Endometrial microvascular endothelial cells (primary cell): ENCODE results near the gene RAPGEFL1. TPM values are rescaled to one million over a fixed set of nuclear protein-coding genes. Genes with fewer than 3 reads are reported as not detected.
"Not testable (repeated sequence)": the region's sequence is repeated elsewhere in the genome, so short reads cannot be mapped to it uniquely, and the experiment has no call there.

Experiments used
- in situ Hi-C: cut with HindIII; loops from 2 replicates; pipeline ENCODE4 v1.10.0; 2017; ENCODE audit warnings: low sequenced_read_pairs, low pct_unique_long_range_greater_than_20kb; ENCODE audit errors: inconsistent ontology term
- total RNA-seq: library from RNA; depleted of rRNA; stranded (reverse); fragments of >200 nt; gene quantifications from one replicate; pipeline ENCODE4 v1.2.3, GENCODE V29; 2015; ENCODE audit errors: inconsistent ontology term

RAPGEFL1 gene, protein sequence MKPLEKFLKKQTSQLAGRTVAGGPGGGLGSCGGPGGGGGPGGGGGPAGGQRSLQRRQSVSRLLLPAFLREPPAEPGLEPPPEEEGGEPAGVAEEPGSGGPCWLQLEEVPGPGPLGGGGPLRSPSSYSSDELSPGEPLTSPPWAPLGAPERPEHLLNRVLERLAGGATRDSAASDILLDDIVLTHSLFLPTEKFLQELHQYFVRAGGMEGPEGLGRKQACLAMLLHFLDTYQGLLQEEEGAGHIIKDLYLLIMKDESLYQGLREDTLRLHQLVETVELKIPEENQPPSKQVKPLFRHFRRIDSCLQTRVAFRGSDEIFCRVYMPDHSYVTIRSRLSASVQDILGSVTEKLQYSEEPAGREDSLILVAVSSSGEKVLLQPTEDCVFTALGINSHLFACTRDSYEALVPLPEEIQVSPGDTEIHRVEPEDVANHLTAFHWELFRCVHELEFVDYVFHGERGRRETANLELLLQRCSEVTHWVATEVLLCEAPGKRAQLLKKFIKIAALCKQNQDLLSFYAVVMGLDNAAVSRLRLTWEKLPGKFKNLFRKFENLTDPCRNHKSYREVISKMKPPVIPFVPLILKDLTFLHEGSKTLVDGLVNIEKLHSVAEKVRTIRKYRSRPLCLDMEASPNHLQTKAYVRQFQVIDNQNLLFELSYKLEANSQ
- 2.6 TPM for total RNA-seq

DNA sequence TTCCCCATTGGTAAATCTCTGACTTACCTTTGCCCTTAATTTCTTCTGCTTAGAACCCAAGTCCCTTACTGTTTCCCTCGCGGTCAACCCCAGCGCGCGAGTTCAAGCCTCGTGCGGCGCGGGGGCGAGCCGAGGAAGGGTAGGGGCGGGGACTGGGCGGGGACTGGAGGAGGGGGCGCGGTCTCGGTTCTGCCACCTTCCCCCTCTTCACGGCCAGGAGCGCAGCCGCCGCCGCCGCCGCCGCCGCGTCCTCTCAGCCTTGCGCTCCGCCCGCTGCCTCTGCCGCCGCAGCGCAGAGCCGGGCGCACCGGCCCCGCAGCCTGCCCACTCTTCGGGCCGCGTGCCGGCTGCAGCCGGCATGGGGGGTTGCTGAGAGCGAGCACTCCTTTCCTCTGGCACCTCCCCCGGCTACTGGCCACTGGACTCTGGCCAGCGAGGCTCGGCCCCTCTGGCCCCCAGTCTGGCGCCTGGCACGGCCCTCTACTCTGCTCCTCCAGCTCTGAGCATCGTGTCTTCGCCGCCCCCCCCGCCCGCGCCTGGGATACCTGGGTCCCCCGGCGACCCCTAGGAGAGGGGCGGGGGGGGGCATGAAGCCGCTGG is at the start of gene RAPGEFL1:
TSS of gene RAPGEFL1 (plus strand) at position 196 of the 600 bp plus-strand sequence. CDS start at position 588, 392 bp downstream.
- in situ Hi-C loops, result no loop called here

DNA sequence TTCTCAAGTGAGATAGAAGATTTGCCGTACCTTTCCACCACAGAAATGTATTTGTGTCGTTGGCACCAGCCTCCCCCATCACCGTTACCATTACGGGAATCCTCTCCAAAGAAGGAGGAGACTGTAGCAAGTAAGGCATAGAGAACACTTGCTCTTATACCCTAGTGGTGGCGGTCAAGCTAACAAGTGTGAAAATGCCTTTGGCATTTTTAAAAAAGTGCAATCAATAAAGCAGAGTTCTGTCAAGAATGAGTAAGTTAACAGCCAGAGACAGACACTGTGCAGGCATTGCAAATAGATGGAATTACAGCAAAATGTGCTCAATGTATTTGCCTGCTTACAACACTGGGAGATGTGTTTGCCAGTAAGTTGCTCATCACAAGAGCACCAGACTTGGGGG is 47.8 kb upstream of the RAPGEFL1 start:
- in situ Hi-C loops, result no loop called here

- in situ Hi-C loops, result no loop called here
Observed at GRCh38 chr17:40130352-40131042, 46.8 kb upstream of the RAPGEFL1 start.

- in situ Hi-C loops, result no loop called here
Observed at GRCh38 chr17:40134184-40134583, 43.1 kb upstream of the RAPGEFL1 start.

DNA sequence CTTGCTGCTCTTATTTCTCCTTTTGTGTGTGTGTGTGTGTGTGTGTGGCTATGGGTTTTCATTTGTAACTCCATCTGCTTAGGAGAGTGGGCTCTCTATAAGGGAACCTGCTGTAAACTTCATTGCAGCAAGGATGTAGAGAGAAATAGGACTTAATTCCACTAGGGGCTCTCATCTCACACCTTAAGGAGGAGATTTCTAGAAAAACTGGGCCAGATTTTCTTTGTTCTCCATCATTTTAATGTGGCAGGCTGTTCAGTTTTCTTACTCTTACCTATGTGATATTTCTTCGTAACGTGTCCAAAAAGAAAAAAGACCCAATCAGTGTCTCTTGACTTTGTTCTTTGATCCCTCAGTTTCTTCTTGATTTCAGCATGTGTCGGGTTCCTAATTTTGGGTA is 41.5 kb upstream of the RAPGEFL1 start:
- in situ Hi-C loops, result no loop called here

DNA sequence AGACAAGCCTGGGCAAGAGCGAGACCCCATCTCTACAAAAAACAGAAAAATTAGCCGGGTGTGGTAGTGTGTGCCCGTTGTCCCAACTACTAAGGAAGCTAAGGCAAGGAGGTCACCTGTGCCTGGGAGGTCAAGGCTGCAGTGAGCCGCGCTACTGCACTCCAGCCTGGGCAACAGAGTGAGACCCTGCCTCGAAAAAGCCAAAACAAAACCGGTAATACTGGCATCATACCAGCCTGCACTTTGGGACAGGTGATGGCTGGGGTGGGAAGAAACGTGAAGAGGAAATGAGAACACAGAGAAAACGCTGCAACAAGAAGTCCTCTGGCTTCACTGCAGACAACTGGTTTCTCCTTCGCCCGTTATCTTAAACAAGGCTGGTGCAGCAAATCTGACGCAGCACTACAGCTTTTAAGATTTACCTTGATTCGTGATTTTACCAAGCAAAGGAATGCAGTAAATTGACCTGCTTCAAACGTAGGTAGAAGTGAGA is 37.7 kb upstream of the RAPGEFL1 start:
- in situ Hi-C loops, result no loop called here

DNA sequence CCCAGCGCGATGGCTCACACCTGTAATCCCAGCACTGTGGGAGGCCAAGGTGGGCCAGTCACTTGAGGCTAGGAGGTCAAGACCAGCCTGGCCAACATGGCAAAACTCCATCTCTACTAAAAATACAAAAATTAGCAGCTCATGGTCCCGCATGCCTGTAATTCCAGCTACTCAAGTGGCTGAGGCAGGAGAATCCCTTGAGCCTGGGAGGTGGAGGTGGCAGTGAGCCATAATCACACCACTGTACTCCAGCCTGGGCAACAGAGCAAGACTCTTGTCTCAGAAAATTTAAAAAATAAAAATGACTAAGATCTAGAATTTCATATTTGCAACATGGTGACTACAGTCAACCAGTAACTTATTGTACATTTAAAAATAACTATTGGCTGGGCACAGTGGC is 34.1 kb upstream of the RAPGEFL1 start:
- in situ Hi-C loops, result not testable (repeated sequence)

DNA sequence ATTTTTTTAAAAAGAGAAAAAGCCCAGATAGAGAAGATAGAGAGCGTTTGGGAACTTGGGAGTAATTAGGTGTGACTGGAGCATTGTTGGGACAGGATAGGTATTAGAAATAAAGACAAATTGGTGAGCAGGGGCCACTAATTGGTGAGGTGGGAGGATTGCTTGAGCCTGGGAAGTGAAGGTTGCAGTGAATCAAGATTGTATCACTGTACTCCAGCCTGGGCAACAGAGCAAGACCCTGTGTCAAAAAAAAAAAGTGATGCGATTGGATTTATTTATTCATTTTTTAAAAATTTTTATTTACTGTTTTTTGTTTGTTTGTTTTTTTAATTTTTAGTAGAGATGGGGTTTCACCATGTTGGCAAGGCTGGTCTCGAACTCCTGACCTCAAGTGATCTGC is 31.8 kb upstream of the RAPGEFL1 start:
- in situ Hi-C loops, result no loop called here

GRCh38 chr17:40148527-40148926 is 28.7 kb upstream of the RAPGEFL1 start:
- in situ Hi-C loops, result no loop called here

DNA sequence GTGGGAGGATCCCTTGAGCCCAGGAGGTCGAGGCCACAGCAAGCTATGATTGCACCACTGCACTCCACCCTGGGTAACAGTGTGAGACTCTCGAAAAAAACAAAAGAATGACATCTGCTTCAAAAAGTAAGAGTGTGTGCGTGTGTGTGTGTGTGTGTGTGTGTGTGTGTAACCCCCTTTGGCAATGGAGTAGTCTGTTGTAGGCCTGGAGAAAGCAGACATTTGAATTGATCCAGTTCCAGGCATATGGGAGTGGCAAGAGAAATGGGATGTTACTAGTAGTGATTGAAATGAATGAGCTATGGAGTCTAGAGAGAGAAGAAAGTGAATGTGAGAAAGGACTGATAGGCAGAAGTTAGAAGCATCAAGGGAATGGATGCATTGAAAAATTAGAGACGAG is 27.0 kb upstream of the RAPGEFL1 start:
- in situ Hi-C loops, result no loop called here

DNA sequence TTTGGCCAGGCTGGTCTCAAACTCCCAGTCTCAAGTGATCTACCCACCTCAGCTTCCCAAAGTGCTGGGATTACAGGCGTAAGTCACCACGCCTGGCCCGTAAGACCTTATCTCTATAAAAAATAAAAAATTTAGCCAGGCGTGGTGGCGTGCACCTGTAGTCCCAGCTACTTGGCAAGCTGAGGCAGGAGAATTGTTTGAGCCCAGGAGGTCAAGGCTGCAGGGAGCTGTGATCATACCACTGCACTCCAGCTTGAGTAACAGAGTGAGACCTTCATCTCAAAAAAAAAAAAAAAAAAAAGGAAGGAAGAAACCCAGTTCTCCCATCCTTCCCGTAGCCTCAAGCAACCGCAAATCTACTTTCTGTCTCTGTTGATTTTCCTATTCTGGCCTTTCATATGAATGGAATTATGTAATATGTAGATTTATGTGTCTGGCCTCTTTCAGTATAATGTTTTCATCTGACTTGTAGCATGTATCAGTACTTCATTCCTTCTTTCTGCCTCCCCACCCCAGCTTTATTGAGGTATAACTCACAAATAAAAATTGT is 25.8 kb upstream of the RAPGEFL1 start:
- in situ Hi-C loops, result no loop called here

GRCh38 chr17:40153603-40154236 is 23.6 kb upstream of the RAPGEFL1 start:
- in situ Hi-C loops, result no loop called here

- in situ Hi-C loops, result no loop called here
Observed at GRCh38 chr17:40157973-40158372, 19.3 kb upstream of the RAPGEFL1 start.

- in situ Hi-C loops, result no loop called here
Observed at GRCh38 chr17:40158438-40159013, 18.7 kb upstream of the RAPGEFL1 start.

DNA sequence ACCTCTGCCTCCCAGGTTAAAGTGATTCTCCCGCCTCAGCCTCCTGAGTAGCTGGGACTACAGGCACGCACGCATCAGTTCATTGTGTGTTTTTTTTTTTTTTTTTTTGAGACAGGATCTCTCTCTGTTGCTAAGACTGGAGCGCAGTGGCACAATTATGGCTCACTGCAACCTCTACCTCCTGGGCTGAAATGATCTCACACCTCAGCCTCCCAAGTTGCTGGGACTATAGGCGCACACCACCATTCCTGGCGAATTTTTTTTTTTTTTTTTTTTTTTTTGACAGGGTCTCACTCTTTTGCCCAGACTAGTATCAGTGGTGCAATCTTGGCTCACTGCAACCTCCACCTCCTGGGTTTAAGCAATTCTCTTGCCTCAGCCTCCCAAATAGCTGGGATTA is 17.8 kb upstream of the RAPGEFL1 start:
- in situ Hi-C loops, result no loop called here

- in situ Hi-C loops, result no loop called here
Observed at GRCh38 chr17:40167685-40168261, 9.5 kb upstream of the RAPGEFL1 start.

GRCh38 chr17:40168262-40168832 is 8.9 kb upstream of the RAPGEFL1 start:
- in situ Hi-C loops, result no loop called here

- in situ Hi-C loops, result no loop called here
Observed at GRCh38 chr17:40170325-40170724, 6.9 kb upstream of the RAPGEFL1 start.
